HG03565 (cell line): Measurements from ENCODE around the gene FUS.

Experiments used
- ATAC-seq: cut with Tn5 transposase; IDR thresholded peaks from one replicate; pipeline ENCODE4 v1.9.1; 2021; ENCODE audit warnings: mild to moderate bottlenecking, moderate library complexity; ENCODE audit not compliant: unreplicated experiment

Gene FUS

GRCh38 chr16:31225193-31225592 is 45.3 kb downstream of the FUS start:
- ATAC-seq = no peak

- ATAC-seq = no peak
These were observed 48.3 kb downstream of the FUS start for GRCh38 chr16:31228206-31228605.

GRCh38 chr16:31229501-31229900 is 49.6 kb downstream of the FUS start:
- no peak for ATAC-seq

GRCh38 chr16:31238041-31238440 is 58.1 kb downstream of the FUS start:
- ATAC-seq = no peak
